DMS 273 treated with DMSO at 0.1 percent for 48 hours (cell line): ENCODE results near the gene SECISBP2L.

ENCODE experiments used
- DNase-seq: peaks from one replicate; lab custom pipeline; 2025; lab: John Stamatoyannopoulos, UW

The SECISBP2L gene

GRCh38 chr15:49058559-49058958 is 12.3 kb upstream of the SECISBP2L start:
- no peak for DNase-seq

- no peak for DNase-seq
Observed at GRCh38 chr15:49055630-49056029, 9.4 kb upstream of the SECISBP2L start.

- DNase-seq = no peak
Observed at GRCh38 chr15:49052662-49053061, 6.4 kb upstream of the SECISBP2L start.

GRCh38 chr15:49047456-49047855 is 1.2 kb upstream of the SECISBP2L start:
- no peak for DNase-seq

GRCh38 chr15:49045751-49046219 is 461 bp downstream of the SECISBP2L start:
- no peak for DNase-seq

- DNase-seq = no peak
Observed at GRCh38 chr15:49044766-49045606, 1.3 kb downstream of the SECISBP2L start.

- no peak for DNase-seq
Observed at GRCh38 chr15:49044002-49044401, 2.2 kb downstream of the SECISBP2L start.

GRCh38 chr15:49042165-49042564 is 4.1 kb downstream of the SECISBP2L start:
- DNase-seq = no peak

GRCh38 chr15:49041426-49041825 is 4.8 kb downstream of the SECISBP2L start:
- DNase-seq = no peak

GRCh38 chr15:49040151-49040550 is 6.1 kb downstream of the SECISBP2L start:
- no peak for DNase-seq

- DNase-seq = no peak
Observed at GRCh38 chr15:49038382-49038781, 7.9 kb downstream of the SECISBP2L start.

- no peak for DNase-seq
Observed at GRCh38 chr15:49037546-49037940, 8.7 kb downstream of the SECISBP2L start.

GRCh38 chr15:49036650-49037545 is 9.3 kb downstream of the SECISBP2L start:
- no peak for DNase-seq

GRCh38 chr15:49035825-49036224 is 10.4 kb downstream of the SECISBP2L start:
- no peak for DNase-seq

- no peak for DNase-seq
Observed at GRCh38 chr15:49032601-49033145, 13.6 kb downstream of the SECISBP2L start.

GRCh38 chr15:49031804-49032203 is 14.4 kb downstream of the SECISBP2L start:
- DNase-seq = no peak

- no peak for DNase-seq
Observed at GRCh38 chr15:49026700-49027099, 19.5 kb downstream of the SECISBP2L start.

- DNase-seq = no peak
Observed at GRCh38 chr15:49024840-49025239, 21.4 kb downstream of the SECISBP2L start.

- DNase-seq = no peak
Observed at GRCh38 chr15:49023354-49023753, 22.9 kb downstream of the SECISBP2L start.

GRCh38 chr15:49015896-49016295 is 30.4 kb downstream of the SECISBP2L start:
- no peak for DNase-seq

- DNase-seq = no peak
Observed at GRCh38 chr15:48999314-48999713, 46.9 kb downstream of the SECISBP2L start.

GRCh38 chr15:48996276-48996675 is 50.0 kb downstream of the SECISBP2L start:
- no peak for DNase-seq

- no peak for DNase-seq
Observed at GRCh38 chr15:48993380-48993779, 52.9 kb downstream of the SECISBP2L start.
